GM12878 (cell line): ENCODE results near the gene LENEP. TPM values are rescaled to one million over a fixed set of nuclear protein-coding genes. Genes with fewer than 3 reads are reported as not detected.

Experiments
- BCL11A ChIP-seq: IDR thresholded peaks from 2 replicates; pipeline ENCODE4 v1.6.1; 2011; ENCODE audit warnings: low read depth, low read length
- BHLHE40 ChIP-seq, 2 experiments: fragments of 450-650 bp in 1 of 2; IDR thresholded peaks; 2 replicates each; pipeline ENCODE4 v1.6.1; 2011 to 2017; ENCODE audit warnings: low read depth in 2 of 2, borderline replicate concordance in 1 of 2, improper control_type of control experiment in 1 of 2, low read length in 1 of 2, mild to moderate bottlenecking in 1 of 2
- ETV6 ChIP-seq, 2 experiments: fragments of 450-650 bp in 1 of 2; IDR thresholded peaks in 1 of 2; conservative IDR thresholded peaks in 1 of 2; 2 replicates each; pipeline ENCODE4 v1.6.1; 2014; ENCODE audit warnings: antibody characterized with exemption in 1 of 2, borderline replicate concordance in 1 of 2, low read depth in 1 of 2, mild to moderate bottlenecking in 1 of 2, moderate library complexity in 1 of 2
- FOXK2 ChIP-seq: fragments of 450-650 bp; IDR thresholded peaks from 2 replicates; pipeline ENCODE4 v1.6.1; 2017; ENCODE audit warnings: mild to moderate bottlenecking, moderate library complexity
- HDGF ChIP-seq: fragments of 450-650 bp; IDR thresholded peaks from 2 replicates; pipeline ENCODE4 v1.6.1; 2016; ENCODE audit warnings: antibody characterized with exemption
- JUND ChIP-seq: IDR thresholded peaks from 2 replicates; pipeline ENCODE4 v1.6.1; 2012; ENCODE audit warnings: low read depth, mild to moderate bottlenecking, low read length, improper control_type of control experiment, moderate library complexity
- KAT2A ChIP-seq: conservative IDR thresholded peaks from 2 replicates; pipeline ENCODE4 v1.6.1; 2011; ENCODE audit warnings: low read depth, low read length; ENCODE audit not compliant: control insufficient read depth
- MXI1 ChIP-seq: fragments of 150-350 bp; IDR thresholded peaks from 2 replicates; pipeline ENCODE4 v1.6.1; 2011; ENCODE audit warnings: low read depth, mild to moderate bottlenecking, inconsistent platforms, low read length, improper control_type of control experiment
- MYB ChIP-seq: fragments of 150-350 bp; IDR thresholded peaks from 2 replicates; pipeline ENCODE4 v1.6.1; 2014; ENCODE audit warnings: mild to moderate bottlenecking, low read depth, low read length, borderline replicate concordance
- NFIC ChIP-seq: IDR thresholded peaks from 2 replicates; pipeline ENCODE4 v1.6.1; 2012; ENCODE audit warnings: low read depth, mild to moderate bottlenecking, inconsistent platforms, low read length, moderate library complexity
- NR2C2 ChIP-seq: IDR thresholded peaks from 2 replicates; pipeline ENCODE4 v1.6.1; 2011; ENCODE audit warnings: borderline replicate concordance, low read depth; ENCODE audit not compliant: control insufficient read depth, insufficient read length
- POLR2AphosphoS5 ChIP-seq: IDR thresholded peaks from 2 replicates; pipeline ENCODE4 v1.6.1; 2011; ENCODE audit warnings: mild to moderate bottlenecking, low read length, inconsistent platforms
- RUNX3 ChIP-seq: IDR thresholded peaks from 2 replicates; pipeline ENCODE4 v1.6.1; 2012; ENCODE audit warnings: low read length, inconsistent platforms
- SIX5 ChIP-seq: IDR thresholded peaks from 2 replicates; pipeline ENCODE4 v1.6.1; 2011; ENCODE audit warnings: mild to moderate bottlenecking, low read depth, low read length, moderate library complexity; ENCODE audit not compliant: severe bottlenecking
- SMAD5 ChIP-seq: IDR thresholded peaks from 2 replicates; pipeline ENCODE4 v1.6.1; 2016; ENCODE audit warnings: antibody characterized with exemption, low read depth
- SMC3 ChIP-seq: IDR thresholded peaks from 2 replicates; pipeline ENCODE4 v1.6.1; 2011; ENCODE audit warnings: low read length, improper control_type of control experiment, borderline replicate concordance
- SREBF2 ChIP-seq: IDR thresholded peaks from 2 replicates; pipeline ENCODE4 v1.6.1; 2012; ENCODE audit warnings: mild to moderate bottlenecking, low read length
- TARDBP ChIP-seq: IDR thresholded peaks from 2 replicates; pipeline ENCODE4 v1.6.1; 2016; ENCODE audit warnings: borderline replicate concordance
- TCF7 ChIP-seq: IDR thresholded peaks from 2 replicates; pipeline ENCODE4 v1.6.1; 2014; ENCODE audit warnings: antibody characterized with exemption, borderline replicate concordance
- YY1 ChIP-seq: IDR thresholded peaks from 2 replicates; pipeline ENCODE4 v1.6.1; 2011; ENCODE audit warnings: low read depth, mild to moderate bottlenecking, low read length
- ZNF384 ChIP-seq: IDR thresholded peaks from 2 replicates; pipeline ENCODE4 v1.6.1; 2012; ENCODE audit warnings: low read depth, mild to moderate bottlenecking, low read length, improper control_type of control experiment, borderline replicate concordance
- polyA plus RNA-seq, 11 experiments: library from polyadenylated mRNA; depleted of rRNA in 4 of 11; unstranded in 6 of 11; stranded (reverse) in 5 of 11; fragments of >200 nt; fragmentation: Nextera tagmentation in 4 of 11; fragmentation: Illumina TruSeq in 1 of 11; extraction: Ambion mirVana in 4 of 11; extraction: Trizol in 1 of 11; gene quantifications; 1 replicate in 1 of 11; 2 replicates in 10 of 11; pipeline versions ENCODE4 v1.2.1 to v1.2.3, GENCODE V29; 2011 to 2016; ENCODE audit warnings: inconsistent platforms in 2 of 11, missing spikeins in 2 of 11, low read depth in 1 of 11
- total RNA-seq, 4 experiments: library from RNA; depleted of rRNA in 3 of 4; stranded (reverse); fragments of >200 nt in 3 of 4; fragmentation: Illumina TruSeq in 1 of 4; extraction: Trizol in 1 of 4; gene quantifications; 2 replicates each; pipeline versions ENCODE4 v1.2.1 to v1.2.3, GENCODE V29; 2013 to 2021
- TF ChIP-seq, protein P1 (sequence below): IDR thresholded peaks from 2 replicates; pipeline ENCODE4 v1.6.1; 2012; ENCODE audit warnings: low read depth, low read length, improper control_type of control experiment
- TF ChIP-seq, protein P2 (sequence below): fragments of 450-650 bp; IDR thresholded peaks from 2 replicates; pipeline ENCODE4 v1.6.1; 2017; ENCODE audit warnings: mild to moderate bottlenecking, moderate library complexity
- TF ChIP-seq, protein P3 (sequence below): IDR thresholded peaks from 2 replicates; pipeline ENCODE4 v1.6.1; 2011; ENCODE audit warnings: low read depth, mild to moderate bottlenecking, low read length, moderate library complexity, borderline replicate concordance; ENCODE audit errors: extremely low read depth
- TF ChIP-seq, protein P4 (sequence below): IDR thresholded peaks from 2 replicates; pipeline ENCODE4 v1.6.1; 2012; ENCODE audit warnings: low read depth, low read length, improper control_type of control experiment

Gene LENEP
- total and polyA plus RNA-seq, 10 of the 15 experiments (the other 5 are each of a cell fraction or from before 2014, with no cell fraction given): 0.27 to 1.1 (median 0.64) TPM; not detected in 7

DNA sequence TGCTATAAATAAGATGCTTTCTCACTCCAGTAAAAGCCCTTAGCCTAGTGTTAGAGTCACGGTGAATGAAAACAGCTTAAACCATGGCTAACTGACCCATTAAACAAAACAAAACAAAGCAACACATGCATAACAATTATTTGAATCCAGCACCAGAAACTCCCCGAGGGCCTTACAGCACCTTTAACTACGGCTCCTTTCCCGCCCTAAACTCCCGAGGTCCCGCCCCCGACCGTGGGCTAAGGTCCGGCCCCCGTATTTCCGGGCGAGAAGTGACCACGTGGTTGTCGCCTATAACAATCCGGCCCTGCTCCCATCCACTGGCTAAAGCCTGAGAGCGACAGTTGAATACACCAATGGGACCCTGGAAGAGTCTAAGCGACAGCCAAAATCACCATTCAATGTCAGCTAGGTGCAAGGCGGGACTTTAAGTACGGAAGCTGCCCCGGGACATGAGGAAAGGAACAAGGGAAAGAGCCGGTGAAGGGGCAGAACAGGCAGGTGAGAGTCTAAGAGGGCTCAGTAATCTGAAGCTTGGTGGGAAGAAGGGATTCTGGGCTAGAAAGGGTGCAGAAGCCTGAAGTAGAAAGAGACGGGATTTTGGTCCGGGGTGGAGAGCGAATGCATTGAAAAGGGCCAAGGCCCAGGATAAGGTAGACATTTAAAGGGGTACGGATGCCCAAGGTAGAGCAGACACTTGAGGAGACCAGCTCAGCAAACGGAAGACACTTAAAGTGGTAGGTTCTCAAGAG lies 10.3 kb upstream of the LENEP start, which contains the start of gene FLAD1 (continued):
- TF ChIP-seq, protein P1, sequence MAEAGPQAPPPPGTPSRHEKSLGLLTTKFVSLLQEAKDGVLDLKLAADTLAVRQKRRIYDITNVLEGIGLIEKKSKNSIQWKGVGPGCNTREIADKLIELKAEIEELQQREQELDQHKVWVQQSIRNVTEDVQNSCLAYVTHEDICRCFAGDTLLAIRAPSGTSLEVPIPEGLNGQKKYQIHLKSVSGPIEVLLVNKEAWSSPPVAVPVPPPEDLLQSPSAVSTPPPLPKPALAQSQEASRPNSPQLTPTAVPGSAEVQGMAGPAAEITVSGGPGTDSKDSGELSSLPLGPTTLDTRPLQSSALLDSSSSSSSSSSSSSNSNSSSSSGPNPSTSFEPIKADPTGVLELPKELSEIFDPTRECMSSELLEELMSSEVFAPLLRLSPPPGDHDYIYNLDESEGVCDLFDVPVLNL: peak; percentile 88
- no peak for TF ChIP-seq JUND
- no peak for TF ChIP-seq KAT2A
- no peak for TF ChIP-seq BCL11A
- TF ChIP-seq, protein P2, sequence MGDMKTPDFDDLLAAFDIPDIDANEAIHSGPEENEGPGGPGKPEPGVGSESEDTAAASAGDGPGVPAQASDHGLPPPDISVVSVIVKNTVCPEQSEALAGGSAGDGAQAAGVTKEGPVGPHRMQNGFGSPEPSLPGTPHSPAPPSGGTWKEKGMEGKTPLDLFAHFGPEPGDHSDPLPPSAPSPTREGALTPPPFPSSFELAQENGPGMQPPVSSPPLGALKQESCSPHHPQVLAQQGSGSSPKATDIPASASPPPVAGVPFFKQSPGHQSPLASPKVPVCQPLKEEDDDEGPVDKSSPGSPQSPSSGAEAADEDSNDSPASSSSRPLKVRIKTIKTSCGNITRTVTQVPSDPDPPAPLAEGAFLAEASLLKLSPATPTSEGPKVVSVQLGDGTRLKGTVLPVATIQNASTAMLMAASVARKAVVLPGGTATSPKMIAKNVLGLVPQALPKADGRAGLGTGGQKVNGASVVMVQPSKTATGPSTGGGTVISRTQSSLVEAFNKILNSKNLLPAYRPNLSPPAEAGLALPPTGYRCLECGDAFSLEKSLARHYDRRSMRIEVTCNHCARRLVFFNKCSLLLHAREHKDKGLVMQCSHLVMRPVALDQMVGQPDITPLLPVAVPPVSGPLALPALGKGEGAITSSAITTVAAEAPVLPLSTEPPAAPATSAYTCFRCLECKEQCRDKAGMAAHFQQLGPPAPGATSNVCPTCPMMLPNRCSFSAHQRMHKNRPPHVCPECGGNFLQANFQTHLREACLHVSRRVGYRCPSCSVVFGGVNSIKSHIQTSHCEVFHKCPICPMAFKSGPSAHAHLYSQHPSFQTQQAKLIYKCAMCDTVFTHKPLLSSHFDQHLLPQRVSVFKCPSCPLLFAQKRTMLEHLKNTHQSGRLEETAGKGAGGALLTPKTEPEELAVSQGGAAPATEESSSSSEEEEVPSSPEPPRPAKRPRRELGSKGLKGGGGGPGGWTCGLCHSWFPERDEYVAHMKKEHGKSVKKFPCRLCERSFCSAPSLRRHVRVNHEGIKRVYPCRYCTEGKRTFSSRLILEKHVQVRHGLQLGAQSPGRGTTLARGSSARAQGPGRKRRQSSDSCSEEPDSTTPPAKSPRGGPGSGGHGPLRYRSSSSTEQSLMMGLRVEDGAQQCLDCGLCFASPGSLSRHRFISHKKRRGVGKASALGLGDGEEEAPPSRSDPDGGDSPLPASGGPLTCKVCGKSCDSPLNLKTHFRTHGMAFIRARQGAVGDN: no peak
- TF ChIP-seq ETV6 (conservative IDR thresholded peaks at IDR 0.05 in 1 of 2, IDR thresholded peaks at IDR 0.05 in 1 of 2; ENCODE audit: borderline replicate concordance in 1 of 2, low read depth in 1 of 2): no peak
- peak; percentile 28 for TF ChIP-seq SIX5
- peak; percentile 85 for TF ChIP-seq POLR2AphosphoS5
- TF ChIP-seq, protein P3, sequence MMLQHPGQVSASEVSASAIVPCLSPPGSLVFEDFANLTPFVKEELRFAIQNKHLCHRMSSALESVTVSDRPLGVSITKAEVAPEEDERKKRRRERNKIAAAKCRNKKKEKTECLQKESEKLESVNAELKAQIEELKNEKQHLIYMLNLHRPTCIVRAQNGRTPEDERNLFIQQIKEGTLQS: peak; percentile 45; the same call in 1 of the 2 replicates
- peak; percentile 48; the same call in 1 of the 2 replicates for TF ChIP-seq YY1
- no peak for TF ChIP-seq TCF7
- TF ChIP-seq RUNX3: no peak; the same call in 1 of the 2 replicates
- TF ChIP-seq HDGF: 0 out of 2 replicates have a peak, but pooled peaks have one; percentile 22
- TF ChIP-seq MYB: no peak
- no peak for TF ChIP-seq ZNF384
- TF ChIP-seq MXI1: peak; percentile 93
- TF ChIP-seq BHLHE40 (IDR thresholded peaks at IDR 0.05; ENCODE audit: borderline replicate concordance in 1 of 2, low read depth in 2 of 2, low read length in 1 of 2): peak in 1 of 2 experiments; percentile 20; a peak in 1 of 4 replicates
- TF ChIP-seq SREBF2: no peak
- peak; percentile 72 for TF ChIP-seq NFIC
- TF ChIP-seq FOXK2: peak; percentile 40; the same call in 1 of the 2 replicates
- TF ChIP-seq, protein P4, sequence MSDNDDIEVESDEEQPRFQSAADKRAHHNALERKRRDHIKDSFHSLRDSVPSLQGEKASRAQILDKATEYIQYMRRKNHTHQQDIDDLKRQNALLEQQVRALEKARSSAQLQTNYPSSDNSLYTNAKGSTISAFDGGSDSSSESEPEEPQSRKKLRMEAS: peak; percentile 88
- TF ChIP-seq TARDBP: no peak
- TF ChIP-seq SMC3: no peak
- TF ChIP-seq NR2C2: no peak
- peak; percentile 68 for TF ChIP-seq SMAD5
